GM21825 (cell line): Measurements from ENCODE around the gene OAS2.
"Not testable (repeated sequence)": the region's sequence is repeated elsewhere in the genome, so short reads cannot be mapped to it uniquely, and the experiment has no call there.

ENCODE experiments used
- ATAC-seq: cut with Tn5 transposase; IDR thresholded peaks from one replicate; pipeline ENCODE4 v1.9.1; 2021; ENCODE audit warnings: mild to moderate bottlenecking, moderate library complexity; ENCODE audit not compliant: unreplicated experiment

OAS2 gene

DNA sequence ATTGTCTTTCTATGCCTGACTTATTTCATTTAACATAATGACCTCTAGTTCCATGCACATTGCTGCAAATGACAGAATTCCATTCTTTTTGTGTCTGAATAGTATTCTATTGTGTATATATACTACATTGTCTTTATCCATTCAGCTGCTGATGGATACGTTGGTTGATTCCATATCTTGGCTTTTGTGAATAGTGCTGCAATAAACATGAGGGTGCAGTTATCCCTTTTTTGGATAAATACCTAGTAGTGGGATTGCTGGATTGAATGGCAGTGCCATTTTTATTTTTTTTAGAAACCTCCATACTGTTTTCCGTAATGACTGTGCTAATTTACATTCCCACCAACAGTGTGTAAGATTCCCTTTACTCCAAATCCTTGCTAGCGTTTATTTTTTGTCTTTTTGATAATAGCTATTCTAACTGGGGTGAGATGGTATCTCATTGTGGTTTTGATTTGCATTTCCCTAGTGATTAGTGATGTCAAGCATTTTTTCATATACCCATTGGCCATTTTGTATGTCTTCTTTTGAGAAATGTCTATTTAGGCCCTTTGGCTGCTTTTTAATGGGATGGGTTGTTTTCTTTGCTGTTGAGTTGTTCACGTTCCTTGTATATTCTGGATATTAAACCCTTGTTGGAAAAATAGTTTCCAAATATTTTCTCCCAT, 2.3 kb downstream of the OAS2 start:
- ATAC-seq, result no peak

DNA sequence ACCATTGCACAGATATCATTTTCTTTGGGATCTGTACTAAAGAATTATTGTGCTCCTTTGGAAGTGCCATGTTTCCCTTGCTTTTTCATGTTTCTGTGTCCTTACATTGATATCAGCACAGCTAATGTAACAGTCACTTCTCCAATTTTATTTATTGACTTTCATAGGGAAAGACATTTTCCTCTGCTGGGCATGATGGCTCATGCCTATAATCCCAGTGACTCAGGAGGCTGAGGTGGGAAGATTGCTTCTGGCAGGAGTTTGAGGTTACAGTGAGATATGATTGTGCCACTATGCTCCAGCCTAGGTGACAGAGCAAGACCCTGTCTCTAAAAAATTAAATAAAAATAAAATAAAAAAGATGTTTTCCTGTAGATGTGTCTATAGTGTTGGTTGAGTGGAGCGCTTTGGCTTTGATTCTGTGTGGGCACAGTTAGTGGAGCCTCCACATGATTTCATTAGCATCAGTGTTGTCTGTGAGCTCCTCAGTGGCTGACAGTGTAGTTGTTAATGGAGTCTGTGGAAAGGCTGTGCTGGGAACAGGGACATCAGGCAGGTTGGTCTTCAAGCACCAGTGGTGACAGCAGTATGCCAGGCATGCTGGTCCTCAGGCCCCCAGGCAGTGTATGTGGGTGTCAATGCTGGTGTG, 7.4 kb downstream of the OAS2 start:
- ATAC-seq, result no peak

DNA sequence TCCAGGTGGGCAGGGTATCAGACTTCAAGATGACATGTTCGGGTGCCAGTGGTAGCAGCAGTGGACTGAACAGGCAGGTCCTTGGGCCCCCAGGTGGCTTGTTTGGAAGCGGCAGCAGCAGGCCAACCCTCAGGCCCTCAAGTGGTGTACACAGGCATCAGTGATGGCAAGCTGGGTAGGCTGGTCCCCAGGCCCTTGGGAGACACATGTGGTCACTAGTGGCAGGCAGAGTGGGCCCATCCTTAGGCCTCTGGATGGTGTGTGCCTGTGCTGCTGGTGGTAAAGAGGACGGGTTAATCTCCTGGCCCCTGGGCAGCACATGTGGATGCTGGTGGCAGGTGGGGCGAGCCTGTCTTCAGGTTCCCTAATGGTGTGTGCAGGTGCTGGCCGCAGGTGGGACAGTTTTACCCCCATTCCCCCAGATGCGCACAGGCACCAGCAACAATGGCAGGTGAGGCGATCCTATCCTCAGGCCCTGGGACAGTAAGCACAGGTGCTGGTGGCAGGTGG, 8.0 kb downstream of the OAS2 start:
- no peak for ATAC-seq

DNA sequence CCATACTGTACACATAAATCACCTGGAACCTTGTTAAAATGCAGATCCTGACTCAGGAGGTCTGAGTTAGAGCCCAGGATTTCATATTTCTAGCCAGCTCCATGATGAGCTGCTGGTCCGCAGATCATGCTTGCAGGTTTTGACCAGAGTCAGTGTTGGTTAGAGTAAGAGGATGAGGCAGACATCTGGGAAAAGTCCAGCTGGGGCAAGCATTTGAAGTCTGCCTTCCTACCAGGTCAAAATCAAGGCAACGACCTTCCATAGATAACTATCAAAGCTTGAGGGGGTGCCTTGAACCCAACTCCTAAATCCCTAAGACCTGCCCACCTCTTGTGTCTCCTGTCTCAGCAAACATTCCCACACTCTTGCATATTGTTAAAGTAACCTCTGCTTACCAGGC, 9.2 kb downstream of the OAS2 start:
- no peak for ATAC-seq

DNA sequence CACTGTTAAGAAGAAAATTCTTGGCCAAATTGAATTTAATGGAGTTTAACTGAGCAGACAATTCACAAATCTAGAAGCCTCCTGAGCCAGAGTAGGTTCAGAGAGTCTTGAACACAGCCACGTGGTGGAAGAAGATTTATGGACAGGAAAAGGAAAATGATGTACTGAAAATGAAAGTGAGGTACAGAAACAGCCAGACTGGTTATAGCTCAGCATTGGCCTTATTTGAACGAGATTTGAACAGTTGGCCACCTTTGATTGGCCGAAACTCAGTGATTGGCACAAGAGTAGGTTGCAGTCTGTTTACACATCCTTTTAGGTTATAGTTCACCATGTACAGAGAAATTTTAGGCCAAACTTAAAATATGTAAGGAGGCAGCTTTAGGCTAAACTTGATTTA, 9.9 kb downstream of the OAS2 start:
- no peak for ATAC-seq

DNA sequence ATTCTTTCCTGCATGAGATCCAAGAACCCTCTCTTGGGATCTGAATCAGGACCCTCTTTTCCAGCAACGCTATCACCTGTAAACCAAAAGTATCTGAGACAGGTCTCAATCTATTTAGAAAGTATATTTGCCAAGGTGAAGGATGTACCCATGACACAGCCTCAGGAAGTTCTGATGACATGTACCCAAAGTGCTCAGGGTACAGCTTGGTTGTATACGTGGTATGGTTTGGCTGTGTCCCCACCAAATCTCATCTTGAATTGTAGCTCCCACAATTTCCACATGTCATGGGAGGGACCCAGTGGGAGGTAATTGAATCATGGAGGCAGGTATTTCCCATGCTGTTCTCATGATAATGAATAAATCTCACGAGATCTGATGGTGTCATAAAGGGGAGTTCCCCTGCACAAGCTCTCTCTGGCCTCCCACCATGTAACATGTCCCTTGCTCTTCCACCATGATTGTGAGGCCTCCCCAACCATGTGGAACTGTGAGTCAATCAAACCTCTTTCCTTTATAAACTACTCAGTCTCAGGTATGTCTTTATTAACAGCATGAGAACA, 10.6 kb downstream of the OAS2 start:
- ATAC-seq, result not testable (repeated sequence)

DNA sequence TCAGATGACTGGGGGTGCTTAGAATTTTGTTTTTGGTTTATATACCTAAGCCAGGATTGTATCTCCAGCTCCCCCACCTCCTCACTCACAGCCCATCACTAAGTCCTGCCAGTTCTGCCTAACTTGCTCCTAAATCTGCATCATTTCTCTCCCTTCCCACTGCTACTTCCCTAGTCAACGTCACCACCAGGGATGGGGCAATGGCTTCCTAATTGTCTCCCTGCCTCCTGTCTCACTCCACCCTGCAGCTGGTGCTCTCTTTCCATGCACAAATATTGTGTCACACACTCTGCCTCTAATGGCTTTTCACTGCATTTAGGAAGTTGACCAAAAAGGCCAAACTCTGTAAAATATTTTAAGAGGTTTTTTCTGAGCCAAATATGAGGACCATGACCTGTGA, 11.5 kb downstream of the OAS2 start:
- ATAC-seq, result no peak

DNA sequence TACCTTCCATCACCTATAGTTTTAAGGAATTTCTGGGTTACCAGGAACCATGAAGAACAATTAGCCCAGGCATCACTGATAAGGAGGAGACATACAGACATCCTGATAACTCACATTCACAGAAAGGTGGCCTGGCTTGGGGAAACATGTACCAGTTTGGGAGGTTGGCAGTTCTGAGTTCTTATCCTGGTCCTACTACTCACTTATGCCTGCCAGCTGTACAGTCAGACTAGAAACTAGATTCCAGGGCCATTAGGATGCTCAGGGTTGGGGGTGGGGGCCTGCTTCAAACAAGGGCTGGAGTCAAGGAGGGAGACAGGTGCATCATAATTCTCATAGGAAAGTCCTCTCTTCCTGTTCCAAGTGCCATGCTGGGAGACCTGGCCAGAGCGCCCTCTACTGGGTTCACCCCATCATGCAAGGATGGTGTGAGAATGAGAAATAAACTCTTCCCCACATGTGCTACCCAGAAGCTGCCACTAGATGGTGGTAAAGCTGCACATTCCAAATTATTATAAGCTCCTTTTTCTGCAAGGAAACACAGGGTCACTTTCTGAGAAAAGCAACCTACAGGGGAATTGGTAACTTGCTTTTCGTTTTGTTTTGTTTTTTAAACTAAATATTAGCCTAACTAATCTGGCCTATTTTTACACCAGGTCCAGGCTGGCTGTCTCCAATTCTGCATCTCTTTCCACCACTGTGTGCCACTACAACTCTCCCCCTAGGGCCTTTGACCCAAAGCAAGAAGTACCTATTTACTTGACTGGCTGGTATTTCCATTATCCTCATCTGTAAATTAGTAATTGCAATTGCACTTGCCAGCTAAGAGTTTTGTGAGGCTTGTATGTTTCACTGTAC, 14.5 kb downstream of the OAS2 start:
- ATAC-seq, result no peak

DNA sequence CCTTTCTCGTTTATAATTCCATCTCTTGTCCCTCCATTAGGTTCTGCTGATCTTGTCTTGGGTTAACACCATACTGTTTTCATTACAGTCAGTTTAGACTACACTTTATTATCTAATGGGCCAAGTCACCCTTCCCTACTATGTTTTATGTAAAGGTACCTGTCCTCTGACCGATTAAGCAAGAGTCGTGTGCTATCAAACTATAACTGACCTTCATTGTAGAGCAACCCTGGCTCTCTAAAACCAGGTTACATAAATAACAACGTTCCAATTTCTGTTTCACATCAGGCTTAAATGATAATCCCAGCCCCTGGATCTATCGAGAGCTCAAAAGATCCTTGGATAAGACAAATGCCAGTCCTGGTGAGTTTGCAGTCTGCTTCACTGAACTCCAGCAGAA, 16.7 kb downstream of the OAS2 start:
- no peak for ATAC-seq

DNA sequence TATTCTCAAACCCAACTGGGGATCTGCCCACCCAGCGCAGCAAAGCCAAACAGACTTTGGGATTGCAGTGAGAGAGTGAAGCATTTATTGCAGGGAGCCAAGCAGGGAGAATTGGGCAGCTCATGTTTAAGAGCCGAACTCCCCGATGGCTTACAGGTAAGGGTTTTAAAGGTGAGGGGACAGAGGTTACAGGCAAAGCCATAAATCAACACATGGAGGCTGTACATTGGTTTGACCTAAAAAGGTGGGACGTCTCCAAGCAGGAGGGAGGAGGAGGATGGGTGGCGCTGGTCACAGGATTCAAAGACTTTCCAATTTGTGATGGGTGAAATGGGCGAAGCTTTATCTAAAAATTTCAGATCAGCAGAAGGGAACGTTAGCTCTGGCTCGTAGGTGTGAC, 18.2 kb downstream of the OAS2 start:
- ATAC-seq, result no peak

DNA sequence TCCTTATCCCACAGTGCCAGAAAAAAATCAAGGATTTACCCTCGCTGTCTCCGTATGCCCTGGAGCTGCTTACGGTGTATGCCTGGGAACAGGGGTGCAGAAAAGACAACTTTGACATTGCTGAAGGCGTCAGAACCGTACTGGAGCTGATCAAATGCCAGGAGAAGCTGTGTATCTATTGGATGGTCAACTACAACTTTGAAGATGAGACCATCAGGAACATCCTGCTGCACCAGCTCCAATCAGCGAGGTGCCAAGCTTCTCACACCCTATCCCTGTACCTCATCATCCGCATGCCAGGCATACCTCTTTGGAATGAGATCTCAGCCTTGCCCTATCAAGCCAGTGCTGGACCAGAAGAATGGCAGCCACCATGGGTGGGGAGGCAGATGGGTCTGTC, 19.2 kb downstream of the OAS2 start:
- no peak for ATAC-seq

DNA sequence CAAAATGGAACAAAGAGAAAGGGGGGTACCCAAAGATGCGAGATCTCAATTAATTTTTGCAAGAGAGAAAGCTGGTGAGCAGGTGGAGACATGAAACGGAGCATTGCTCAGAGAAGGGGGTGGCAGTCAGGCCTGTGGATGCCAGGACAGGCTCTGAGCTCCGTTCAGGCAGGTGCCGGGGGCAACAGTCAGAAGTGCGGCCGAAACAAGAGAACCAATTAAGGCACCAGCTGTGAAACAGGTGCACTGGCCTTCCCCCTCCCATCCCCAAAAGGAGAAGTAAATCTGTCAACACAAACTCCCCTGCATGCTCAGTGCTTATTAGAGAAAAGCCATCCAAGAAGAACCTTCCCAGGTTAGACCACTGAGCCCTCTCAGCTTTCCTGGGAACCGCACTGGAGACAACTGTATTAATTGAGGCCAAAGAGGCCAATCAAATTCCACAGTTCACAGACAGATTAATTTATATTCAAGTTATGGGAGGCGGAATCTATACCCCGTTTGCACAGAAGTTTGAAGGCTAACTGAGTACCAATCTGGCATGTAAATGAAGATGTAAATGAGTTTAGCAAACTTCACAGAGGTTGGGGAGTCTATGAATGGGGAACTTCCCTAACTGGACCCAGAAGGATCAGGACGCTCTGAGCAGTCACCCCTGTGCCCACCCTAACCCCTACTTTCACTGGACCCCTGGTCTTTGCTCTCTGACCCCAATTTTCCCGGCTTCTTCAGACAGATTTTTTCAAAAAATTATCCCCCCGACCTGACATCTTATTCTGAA, 20.9 kb downstream of the OAS2 start:
- ATAC-seq, result peak; percentile 80

DNA sequence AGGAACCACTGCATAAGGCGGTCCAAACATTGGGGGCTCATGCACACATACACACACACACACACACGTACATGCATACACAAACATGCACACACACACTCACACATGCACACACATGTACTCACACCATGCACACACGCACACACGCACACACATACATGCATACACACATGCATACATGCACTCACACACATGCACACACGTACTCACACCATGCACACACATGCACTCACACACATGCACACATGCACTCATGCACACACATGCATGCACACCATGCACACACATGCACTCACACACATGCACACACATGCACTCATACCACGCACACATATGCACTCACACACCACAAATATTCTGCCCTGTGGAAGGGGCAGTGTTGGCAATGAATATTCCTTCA, 22.1 kb downstream of the OAS2 start:
- no peak for ATAC-seq

DNA sequence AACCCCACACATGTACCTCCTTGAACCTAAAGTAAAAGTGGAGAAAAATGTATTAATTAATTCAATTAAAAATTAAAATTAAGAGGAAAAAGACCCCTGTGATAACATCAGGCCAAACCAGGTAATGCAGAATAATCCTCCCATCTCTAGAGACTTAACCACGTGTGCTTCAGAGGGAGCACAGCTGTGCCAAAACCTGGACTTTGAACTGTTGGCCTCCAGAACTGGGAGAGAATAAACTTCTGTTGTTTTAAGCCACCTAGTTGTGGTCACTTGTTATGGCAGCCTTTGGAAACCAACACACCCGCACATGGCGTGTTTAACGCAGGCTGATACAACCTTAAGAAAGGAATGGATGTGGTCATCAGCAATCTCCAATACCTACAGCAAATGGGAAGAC, 23.8 kb downstream of the OAS2 start:
- no peak for ATAC-seq

DNA sequence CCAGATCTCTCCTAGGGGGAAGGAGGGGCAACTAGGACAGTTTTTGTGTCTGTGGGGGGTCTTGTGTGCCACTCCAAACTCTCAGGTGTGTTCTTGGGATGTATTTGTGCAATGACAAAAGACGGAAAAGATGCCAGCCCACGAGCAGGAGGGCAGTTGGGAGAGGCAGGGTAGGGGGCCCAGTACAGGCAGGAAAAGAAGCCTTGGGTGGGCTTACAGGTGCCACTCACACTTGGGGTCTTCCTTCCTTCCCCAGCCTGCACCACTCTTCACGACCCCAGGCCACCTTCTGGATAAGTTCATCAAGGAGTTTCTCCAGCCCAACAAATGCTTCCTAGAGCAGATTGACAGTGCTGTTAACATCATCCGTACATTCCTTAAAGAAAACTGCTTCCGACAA, 24.4 kb downstream of the OAS2 start:
- no peak for ATAC-seq

DNA sequence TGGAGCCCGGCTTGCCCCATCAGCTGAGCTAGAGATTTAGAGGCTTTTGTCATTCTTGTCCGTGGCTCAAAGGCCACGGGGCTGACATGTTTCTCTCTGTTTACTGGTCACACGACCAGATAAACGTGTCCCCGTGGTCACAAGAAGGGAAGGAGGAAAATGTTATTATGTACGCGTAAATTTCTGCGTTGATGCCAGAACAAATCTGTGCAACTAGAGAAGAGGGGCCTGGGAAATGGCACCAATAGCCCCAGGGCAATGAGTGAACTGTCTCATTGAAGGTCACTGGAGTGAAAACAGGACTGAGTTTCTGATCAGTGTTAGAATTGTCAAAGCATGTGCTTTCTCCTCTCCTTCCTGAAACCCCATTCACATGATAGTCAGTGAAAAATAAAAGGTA, 25.3 kb downstream of the OAS2 start:
- no peak for ATAC-seq

DNA sequence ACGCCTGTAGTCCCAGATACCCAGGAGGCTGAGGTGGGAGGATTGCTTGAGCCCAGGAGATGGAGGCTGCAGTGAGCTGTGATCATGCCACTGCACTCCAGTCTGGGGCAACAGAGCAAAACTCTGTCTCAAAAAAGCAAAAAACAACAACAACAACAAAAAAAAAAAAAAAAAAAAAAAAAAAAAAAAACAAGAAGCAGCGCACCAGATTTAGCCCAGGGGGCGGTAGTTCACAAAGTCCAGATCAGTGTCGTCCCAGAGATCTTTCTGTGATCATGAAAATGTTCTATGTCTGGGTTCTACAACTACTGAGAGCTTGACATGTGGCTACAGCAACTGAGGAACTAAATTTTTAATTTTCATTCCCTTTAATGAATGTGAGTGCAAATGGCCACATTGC, 27.4 kb downstream of the OAS2 start:
- no peak for ATAC-seq

DNA sequence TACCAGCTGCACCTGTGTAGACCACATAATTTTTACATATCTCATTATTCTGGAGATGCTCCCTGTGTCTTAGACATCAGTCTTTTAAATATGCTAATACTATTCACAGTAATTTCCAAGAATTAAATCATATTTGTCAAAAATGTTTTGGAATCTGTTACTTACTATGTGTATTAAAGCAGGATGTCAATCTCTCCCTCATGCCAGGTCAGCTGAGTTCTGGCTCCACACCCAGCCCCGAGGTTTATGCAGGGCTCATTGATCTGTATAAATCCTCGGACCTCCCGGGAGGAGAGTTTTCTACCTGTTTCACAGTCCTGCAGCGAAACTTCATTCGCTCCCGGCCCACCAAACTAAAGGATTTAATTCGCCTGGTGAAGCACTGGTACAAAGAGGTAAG, 27.9 kb downstream of the OAS2 start:
- ATAC-seq, result no peak

DNA sequence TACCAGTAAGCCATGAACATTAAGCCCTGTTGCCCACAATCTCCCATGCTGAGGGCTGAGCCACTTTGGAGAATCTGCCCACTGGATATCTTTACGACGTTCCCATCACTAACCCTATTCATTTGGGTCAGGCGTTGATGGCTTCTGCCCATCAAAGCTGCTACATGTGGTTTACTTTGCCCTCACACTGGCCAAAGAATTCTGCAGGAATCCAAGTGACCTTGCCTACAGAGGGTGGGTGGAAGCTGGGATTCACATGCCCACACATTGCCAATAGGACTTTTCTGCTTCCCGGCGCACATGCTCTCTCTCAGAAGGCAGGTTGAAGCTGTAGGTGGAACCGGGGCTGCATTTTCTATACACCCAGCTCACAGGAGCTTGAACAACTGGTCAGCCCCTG, 28.3 kb downstream of the OAS2 start:
- ATAC-seq, result no peak

DNA sequence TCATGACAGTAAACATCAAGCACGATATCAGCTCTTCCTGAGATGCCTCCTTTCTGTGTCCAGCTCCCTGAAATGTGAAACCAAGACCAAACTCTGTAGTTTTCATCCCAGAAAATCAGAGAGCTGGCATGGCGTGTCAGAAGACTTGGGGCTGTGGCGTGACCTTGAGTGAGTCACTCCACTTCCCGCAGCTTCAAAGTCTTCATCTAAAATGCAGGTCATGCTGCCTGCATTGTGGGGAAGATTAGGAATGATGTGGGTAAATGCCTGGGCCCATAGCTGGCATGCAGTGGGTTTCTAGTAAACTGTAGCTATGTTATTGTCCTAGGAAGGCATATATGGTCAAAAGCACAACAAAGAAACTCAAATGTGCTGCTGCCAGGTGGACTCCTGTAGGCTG, 28.8 kb downstream of the OAS2 start:
- no peak for ATAC-seq

DNA sequence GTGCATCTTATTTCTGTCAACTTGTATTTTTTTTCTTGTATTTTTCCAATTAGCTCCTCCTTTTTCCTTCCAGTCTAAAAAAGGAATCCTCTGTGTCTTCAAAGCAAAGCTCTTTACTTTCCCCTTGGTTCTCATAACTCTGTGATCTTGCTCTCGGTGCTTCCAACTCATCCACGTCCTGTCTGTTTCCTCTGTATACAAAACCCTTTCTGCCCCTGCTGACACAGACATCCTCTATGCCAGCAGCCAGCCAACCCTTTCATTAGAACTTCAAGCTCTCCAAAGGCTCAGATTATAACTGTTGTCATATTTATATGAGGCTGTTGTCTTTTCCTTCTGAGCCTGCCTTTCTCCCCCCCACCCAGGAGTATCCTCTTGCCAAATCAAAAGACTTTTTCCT, 32.4 kb downstream of the OAS2 start:
- no peak for ATAC-seq
